ENCODE data around the gene FNIP2.
"Not testable (repeated sequence)": the region's sequence is repeated elsewhere in the genome, so short reads cannot be mapped to it uniquely, and the experiment has no call there.

Gene FNIP2

GRCh38 chr4:158817562-158818296 lies 48.9 kb downstream of the FNIP2 start:
- DNase-seq: no peak

GRCh38 chr4:158818560-158819140 lies 49.8 kb downstream of the FNIP2 start:
- DNase-seq: no peak

- DNase-seq: no peak
Measured at GRCh38 chr4:158819942-158820786, 51.3 kb downstream of the FNIP2 start.

GRCh38 chr4:158821228-158821971 lies 52.6 kb downstream of the FNIP2 start:
- no peak for DNase-seq

DNA sequence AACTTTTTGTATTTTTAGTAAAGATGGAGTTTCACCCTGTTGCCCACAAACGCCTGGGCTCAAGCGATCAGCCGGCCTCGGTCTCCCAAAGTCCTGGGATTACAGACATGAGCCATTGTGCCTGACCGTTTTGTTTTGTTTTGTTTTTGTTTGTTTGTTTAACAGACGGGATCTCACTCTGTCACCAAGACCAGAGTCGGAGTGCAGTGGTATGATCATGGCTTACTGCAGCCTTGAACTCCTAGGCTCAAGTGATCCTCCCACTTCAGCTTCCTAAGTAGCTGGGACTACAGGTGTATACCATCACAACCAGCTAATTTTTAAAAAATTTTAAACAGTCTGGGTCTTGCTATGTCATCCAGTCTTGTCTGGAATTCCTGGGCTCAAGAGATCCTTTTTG lies 53.5 kb downstream of the FNIP2 start:
- no peak for DNase-seq

GRCh38 chr4:158823461-158823873 lies 54.6 kb downstream of the FNIP2 start:
- no peak for DNase-seq

- no peak for DNase-seq
Measured at GRCh38 chr4:158824425-158825274, 55.8 kb downstream of the FNIP2 start.

DNA sequence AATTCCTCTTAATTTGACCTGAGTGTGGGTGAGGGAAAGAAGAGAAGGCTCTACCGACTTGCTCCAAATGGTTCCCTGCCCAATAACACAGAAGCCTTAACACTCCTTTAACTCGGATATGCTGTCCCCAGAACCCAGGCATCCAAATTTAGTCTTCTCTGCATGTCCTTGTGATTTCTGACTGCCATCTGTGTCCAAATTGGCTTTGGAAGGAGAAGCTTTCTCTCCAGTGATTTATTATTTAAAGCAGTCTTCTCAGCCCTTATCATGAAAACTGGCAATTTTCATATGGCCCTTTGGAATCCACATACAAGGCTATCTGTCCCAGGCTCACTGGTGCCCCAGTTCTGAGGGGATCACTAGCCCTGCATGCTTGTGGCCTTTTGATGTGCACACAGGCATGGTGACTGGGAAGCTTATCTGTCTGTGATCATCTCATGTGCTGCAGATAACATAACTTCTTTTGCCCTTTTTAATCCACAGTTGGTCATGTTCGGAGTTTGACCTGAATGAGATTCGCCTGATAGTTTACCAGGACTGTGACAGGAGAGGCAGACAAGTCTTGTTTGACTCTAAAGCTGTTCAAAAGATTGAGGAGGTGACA lies 56.7 kb downstream of the FNIP2 start:
- DNase-seq: no peak

DNA sequence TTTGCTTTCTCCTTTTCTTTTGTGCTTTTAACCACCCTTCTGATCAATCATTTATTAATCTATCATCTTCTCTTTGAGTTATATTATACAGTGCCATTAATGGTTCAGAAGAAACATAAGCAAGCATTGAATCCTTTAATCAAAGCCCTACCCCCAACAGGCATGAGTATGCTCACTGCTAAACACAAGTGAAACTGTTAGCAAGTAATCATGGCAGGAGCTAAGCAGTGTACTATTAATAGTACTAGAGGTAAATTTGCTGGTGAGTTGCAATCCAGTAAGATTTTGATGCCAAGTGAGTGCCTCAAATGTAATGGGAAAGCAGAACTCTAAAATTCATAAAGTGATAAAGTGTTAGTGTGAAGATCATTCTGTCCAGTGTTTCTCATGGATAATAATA lies 57.2 kb downstream of the FNIP2 start:
- DNase-seq: no peak

DNA sequence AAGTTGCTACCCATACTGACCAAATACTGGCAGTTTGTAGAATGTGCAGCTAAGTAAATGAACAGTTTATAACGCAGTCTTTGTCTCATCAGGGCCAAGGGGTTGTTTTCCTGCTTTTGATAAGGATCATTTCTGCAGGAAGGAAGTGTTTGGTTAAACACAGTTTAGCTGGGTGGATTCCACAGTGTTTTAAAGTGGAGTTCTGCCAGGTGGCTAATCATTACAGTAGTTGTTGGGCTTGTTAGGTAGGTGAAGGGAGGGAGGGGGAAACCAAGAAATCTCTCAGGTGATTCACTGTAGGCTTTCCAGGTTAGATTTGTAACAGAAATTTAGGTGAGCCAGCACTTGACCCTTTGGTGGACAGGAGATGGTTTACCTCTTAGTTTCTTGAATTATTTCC lies 58.1 kb downstream of the FNIP2 start:
- no peak for DNase-seq

DNA sequence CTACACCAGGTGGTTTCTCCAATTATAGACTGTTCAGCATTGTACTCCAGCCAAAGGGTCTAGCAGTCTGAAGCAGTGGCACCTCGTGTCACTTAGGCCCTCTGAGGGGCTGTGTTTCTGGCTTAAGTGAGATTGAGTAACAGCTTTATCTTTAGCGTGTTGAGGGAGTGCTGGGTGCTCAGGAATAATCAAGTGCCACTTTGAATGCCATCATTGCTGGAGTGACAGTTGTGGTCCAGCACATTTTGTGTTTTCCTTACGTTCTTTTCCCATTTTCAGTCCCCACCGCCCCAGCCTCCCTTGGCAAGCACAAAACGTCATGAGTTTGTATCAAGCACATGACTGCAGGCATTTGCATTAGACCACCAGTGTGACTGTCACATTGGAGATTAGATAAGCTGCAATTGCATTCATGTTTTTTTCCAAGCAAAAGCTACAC lies 58.7 kb downstream of the FNIP2 start:
- DNase-seq: no peak

GRCh38 chr4:158828151-158828550 lies 59.3 kb downstream of the FNIP2 start:
- DNase-seq: not testable (repeated sequence)

GRCh38 chr4:158829254-158829653 lies 60.4 kb downstream of the FNIP2 start:
- no peak for DNase-seq

DNA sequence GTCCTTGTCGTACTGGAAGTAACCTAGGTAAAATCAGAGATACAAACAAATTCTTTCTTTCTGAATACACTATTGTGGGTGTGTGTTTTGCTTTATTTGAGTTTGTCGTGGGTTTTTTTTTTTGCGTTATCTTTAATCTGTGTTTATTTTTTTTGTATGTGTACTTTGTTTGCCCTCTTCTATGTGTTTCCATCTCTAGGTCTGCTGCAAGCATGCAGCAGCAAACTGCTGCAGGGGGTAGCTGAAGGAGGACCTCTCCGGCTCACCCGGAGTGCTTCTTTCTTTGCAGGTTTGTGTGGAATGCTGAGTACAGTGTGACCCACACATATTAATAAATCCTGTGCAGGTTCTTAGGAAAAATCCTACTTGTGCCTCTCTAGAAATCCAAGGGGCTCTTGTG lies 64.8 kb downstream of the FNIP2 start:
- DNase-seq: no peak

DNA sequence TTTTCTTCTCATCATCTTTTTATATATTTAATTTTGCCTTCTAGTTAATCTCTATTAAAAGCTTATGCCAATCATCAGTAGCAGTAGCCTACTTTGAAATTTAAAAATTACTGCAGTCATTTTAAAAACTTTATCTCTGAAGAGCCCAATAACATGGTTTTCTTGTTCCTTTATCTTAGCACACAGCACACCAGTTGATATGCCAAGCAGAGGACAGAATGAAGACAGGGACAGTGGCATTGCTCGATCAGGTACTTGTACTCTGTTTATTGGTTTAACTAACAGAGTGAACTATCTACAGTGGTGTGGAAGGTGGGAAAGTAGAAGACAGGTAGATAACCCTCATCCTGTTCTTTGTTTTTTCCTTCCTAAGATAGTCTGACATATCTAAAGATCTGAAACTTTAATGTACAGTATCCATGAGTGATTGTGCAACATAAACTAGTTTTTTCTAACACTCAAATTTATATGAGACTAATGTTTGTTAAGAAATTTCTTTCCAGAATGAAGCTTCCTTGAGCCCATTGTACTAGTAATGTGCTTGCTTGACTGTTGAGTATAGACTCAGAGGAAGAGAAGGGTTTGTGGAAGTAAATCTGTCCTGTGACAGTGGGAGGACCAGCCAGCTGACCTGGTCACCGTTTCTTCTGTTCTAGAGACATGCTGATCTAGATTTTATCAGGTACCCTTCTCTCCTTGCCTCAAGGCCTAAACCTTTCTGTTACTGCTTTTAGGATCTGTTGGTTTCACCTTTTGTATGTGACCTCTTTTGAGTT lies 66.6 kb downstream of the FNIP2 start:
- no peak for DNase-seq

DNA sequence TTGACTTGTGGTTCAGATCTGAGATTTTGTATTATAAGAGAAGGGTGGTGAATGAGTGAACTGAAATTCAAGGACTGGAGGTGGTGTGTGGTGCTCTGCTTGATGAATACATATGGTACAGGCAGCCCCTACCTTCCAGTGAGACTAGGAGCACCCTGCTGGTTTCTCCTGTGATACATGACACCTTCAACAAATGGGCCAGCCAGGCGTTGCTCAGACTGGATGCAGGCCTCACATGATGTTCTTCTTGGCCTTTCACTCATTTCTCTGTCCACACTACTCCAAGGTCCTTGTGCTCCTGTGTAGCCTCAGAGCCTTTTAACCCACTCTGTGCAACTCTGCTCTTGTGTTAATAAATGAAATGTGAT lies 67.2 kb downstream of the FNIP2 start:
- DNase-seq: no peak

DNA sequence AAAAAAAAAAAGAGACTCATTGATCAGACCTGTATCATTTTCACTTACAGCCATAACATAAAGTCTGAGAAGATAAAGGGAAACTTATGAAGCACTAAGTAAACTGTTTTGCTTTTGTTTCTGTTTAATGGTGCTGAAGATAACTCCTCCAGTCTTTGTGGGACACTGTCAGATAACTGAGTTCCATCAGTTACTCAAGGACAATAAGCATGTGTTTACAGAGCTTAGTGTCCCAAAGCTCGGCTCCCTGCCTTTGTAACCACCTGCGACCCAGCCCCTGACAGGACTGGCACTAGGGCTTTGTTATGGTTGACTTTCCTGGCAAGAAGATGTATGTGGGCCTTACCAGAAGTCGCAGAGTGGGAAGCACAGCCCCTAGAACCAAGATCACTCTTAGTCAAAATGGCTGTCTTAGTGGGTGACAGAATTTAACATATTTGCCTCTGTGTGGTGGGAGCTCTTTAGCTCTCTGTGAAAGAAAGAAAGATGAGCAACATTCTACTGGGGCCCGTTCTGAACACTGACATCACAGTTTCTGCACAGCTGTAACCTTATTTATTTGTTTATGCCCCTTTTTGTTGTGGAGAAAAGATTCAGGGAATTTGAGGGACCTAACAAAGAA lies 68.1 kb downstream of the FNIP2 start:
- no peak for DNase-seq

DNA sequence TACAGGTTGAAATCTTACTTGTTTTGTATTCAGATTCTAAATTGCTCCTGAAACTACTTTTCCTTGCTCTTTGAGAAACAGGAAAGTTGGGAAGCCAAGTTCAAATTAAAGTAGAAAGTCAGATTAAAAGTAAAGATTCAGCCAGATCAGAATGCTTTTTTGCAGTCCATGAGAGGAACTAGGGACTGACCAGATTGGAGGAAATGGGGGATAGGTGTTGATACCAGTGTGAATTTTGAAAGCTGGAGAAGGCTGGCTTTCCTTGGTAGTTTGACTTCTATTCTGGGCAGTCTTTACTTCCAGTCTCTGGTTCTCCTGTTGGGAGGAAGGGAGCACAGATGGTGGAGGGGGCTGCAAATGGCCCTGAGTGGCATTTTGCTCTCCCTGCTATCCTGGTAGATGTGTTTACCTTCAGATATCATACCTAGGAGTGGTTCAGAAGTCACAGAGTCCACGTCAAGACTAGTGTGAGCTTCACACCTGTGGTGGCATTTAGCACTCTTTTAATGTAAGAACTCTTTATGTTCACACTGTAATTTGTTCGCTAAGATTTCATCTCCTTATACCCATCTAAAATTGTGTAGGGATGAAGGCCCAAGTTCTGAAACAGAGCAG lies 68.8 kb downstream of the FNIP2 start:
- no peak for DNase-seq

- no peak for DNase-seq
Measured at GRCh38 chr4:158840131-158840530, 71.3 kb downstream of the FNIP2 start.

- no peak for DNase-seq
Measured at GRCh38 chr4:158841540-158841939, 72.7 kb downstream of the FNIP2 start.

Data from T-helper 9 cell (primary cell).